Mesodermal cell (in vitro differentiated cells): ENCODE measurements around the gene UCP3.

Experiments used
- H3K27ac ChIP-seq: 2 replicates; pipeline ENCODE4 v1.7.0; 2013; ENCODE audit warnings: mild to moderate bottlenecking, low read depth, low read length, moderate library complexity; ENCODE audit not compliant: severe bottlenecking
- H3K36me3 ChIP-seq: 2 replicates; pipeline ENCODE4 v1.7.1; 2013; ENCODE audit warnings: mild to moderate bottlenecking, low read length, moderate library complexity; ENCODE audit not compliant: control insufficient read depth, insufficient read depth
- H3K4me1 ChIP-seq: one replicate; pipeline ENCODE4 v1.7.1; 2013; ENCODE audit warnings: mild to moderate bottlenecking, low read length; ENCODE audit not compliant: insufficient read depth, control insufficient read depth, poor library complexity, severe bottlenecking
- H3K4me3 ChIP-seq: 2 replicates; pipeline ENCODE4 v1.7.0; 2013; ENCODE audit warnings: low read length, control low read depth, mild to moderate bottlenecking; ENCODE audit not compliant: insufficient read depth, poor library complexity, severe bottlenecking; ENCODE audit errors: extremely low read depth
- H3K9me3 ChIP-seq: 2 replicates; pipeline ENCODE4 v1.7.1; 2013; ENCODE audit warnings: mild to moderate bottlenecking, low read length, moderate library complexity; ENCODE audit not compliant: control insufficient read depth
- WGBS, 2 experiments: methylation state at CpG; one replicate each; pipeline ENCODE4 v1.1.5; 2013; ENCODE audit warnings: missing lambda C conversion rate in 2 of 2; ENCODE audit not compliant: insufficient coverage in 2 of 2; 5-methylcytosine and 5-hydroxymethylcytosine counted together

Gene UCP3

DNA sequence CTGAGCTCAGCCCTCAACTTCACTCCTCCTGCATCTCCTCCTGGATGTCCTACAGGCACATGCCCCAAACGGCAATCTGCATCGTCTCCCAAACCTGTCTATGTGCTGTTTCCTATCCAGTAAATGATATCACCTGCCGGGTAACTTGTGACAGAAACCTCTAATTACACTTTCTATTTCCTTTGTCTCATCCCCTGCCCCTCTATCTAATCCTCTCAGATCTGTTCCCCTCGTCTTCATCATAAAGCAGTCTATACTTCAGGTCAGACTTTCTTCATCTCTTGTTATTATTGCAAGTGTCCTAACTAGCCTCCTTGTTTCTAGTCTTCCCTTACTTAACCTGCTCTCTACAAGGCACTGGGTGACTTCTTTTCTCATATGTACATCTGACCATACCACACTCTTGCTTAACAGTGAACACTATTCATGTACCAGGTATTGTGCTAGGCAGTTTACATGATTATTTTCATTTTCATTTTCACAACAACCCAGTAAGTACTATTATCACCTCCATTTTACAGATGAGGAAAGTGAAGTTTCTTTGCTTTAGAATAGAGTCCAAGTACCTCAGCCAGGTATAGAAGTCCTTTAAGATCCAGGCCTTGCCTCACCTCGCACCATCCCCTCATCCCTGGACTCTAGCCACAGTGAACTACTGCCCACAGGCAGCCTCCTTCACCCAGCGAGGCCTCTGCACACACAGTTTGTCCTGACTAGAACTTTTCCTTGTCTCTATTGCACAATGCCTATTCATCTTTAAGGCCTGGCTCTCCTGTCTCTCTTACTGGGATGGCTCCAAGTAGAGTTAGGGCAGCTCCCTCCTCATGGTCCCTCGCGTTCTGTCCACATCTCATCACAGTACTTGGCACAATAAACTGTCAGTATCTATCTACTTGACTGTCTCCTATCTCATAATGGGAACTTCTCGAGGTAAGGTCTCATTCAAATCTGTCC is 22.1 kb upstream of the UCP3 start:
- H3K4me3 ChIP-seq: no peak overlapping the region
- H3K9me3 ChIP-seq: no peaks in the 10 kb centered on the region
- 94 to 95% methylated on average over 7 to 9 of the region's 9 CpGs for WGBS, 2 experiments
- H3K36me3 ChIP-seq: peaks cover 39% of the 10 kb centered on the region
- no peak overlapping the region for H3K27ac ChIP-seq
- no peaks in the 10 kb centered on the region for H3K4me1 ChIP-seq

DNA sequence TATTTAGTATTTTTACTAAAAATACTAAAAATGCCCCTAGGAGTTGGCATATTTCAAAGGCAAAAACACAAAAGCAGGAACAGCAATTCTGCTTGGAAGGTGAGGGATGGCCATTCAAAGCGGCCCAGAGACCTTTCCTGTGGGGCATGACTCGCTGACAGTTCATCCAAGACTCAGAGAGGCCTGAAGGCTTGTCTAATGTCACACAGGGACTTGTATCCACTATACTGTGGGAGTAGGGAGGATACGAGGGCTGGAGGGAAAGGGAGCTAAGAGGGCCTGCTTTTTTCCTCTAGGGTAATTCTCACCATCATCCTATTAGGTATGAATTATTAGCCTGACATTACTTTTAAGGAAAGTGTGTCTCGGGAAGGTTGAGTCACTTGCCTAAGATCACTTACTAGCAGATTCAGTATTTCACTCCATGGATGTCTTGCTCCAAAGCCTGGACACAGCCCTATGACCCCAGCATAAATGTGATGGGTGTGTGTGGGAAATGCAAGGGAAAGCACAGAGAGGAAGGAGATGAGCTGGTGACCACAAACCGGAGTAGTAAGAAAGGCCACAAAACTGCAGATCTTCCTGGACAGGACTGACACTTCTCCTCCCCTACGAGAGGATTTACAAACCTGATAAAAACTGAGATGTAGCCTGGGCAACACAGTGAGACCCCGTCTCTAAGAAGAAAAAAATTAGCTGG is 16.7 kb upstream of the UCP3 start:
- H3K4me3 ChIP-seq: no peak overlapping the region
- WGBS, 2 experiments: 89 to 95% methylated on average over 3 to 5 of the region's 7 CpGs
- H3K27ac ChIP-seq: no peak overlapping the region
- no peaks in the 10 kb centered on the region for H3K4me1 ChIP-seq
- no peaks in the 10 kb centered on the region for H3K36me3 ChIP-seq
- H3K9me3 ChIP-seq: no peaks in the 10 kb centered on the region

DNA sequence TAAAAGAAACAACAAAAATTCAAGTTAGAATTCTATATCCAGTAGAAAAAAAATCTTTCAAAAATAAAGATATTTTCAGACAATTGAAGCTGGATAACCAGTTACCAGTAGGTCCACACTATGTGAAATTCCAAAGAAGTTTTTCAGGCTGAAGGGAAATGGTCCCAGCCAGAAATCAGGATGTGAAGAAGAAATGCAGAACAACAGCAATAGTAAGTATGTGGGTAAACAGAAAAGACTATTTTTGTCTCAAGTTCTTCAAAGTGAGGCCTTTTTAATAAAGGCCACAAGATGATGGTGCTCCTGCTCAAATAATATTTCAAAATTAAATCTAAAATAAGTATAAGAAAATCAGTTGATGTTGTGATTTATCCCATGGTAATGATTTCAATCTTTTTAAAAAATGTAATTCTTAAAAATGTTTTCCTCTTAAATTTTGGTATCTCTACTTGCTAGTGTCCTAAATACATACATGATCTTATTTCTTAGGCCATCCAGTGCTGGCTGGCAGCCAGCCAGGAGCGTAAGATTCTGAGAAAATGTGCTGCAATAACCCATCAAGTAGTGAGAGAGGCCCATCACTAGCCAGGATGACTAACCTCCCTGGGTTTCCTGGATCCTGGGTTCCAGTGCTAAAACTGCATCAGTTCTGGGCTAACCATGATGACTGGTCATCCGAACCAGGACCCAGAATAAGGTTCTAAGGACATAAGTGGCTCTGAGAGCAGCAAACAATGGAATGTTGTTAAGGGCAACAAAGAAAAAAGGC is 15.6 kb upstream of the UCP3 start:
- H3K9me3 ChIP-seq: no peaks in the 10 kb centered on the region
- H3K27ac ChIP-seq: no peak overlapping the region
- H3K4me1 ChIP-seq: no peaks in the 10 kb centered on the region
- no peak overlapping the region for H3K4me3 ChIP-seq
- 94% methylated on average over 2 of the region's 2 CpGs for WGBS, 2 experiments
- H3K36me3 ChIP-seq: peaks cover 6% of the 10 kb centered on the region

DNA sequence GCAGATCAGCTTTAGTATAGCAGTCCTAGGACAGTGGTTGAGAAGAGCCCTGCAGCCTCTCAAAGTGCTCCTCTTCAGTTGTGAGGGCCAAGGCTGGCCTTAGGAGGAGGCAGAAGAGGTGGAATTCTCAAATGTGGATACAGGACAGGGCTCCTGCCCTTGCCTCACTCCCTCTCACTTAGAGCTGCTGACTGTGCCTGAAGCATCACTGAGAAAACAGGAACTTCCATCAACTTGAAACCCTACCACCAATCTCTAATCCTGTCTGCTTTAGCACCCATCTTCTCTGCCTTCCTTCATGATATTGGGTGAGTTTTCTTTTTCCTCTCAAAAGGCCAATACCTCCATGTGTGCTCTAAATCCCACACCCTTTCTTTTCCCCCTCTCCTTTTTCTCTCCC is 14.4 kb upstream of the UCP3 start:
- H3K9me3 ChIP-seq: no peaks in the 10 kb centered on the region

DNA sequence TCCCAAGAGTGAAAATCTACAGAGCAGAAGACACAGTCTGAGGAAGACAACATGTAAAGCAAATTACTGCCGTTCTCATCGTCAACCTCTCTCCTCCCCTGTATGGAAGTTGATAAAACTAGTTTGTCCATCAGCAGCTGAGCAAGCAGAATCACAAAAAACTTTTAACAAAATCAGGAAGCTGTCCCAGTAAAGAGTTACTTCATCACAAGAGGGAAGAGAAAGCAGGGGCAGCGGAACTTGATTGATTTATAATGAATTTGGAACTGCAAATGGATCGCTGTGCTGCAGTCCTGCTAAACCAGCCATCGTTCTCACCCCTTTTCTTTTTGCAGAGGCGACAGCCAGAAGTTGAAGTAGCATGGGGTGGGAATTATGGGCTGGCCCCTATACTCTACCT is 13.7 kb upstream of the UCP3 start:
- no peak overlapping the region for H3K4me3 ChIP-seq
- no peaks in the 10 kb centered on the region for H3K9me3 ChIP-seq
- no peaks in the 10 kb centered on the region for H3K4me1 ChIP-seq
- 93 to 100% methylated on average over 2 of the region's 6 CpGs for WGBS, 2 experiments
- H3K36me3 ChIP-seq: peaks cover 8% of the 10 kb centered on the region
- H3K27ac ChIP-seq: no peak overlapping the region

More for the DNA sequence above, 14.4 kb upstream of the UCP3 start:
- Histone ChIP-seq H3K4me1 (no peaks in the 10 kb centered on the region), H3K36me3 (peaks cover 6% of the 10 kb centered on the region), H3K27ac (no peak overlapping the region), H3K4me3 (no peak overlapping the region)

GRCh38 chr11:74021998-74022397 is 13.1 kb upstream of the UCP3 start:
- 93 to 94% methylated on average over 5 to 6 of the region's 6 CpGs for WGBS, 2 experiments
- Histone ChIP-seq H3K36me3 (peaks cover 14% of the 10 kb centered on the region), H3K4me1 (no peaks in the 10 kb centered on the region), H3K9me3 (no peaks in the 10 kb centered on the region), H3K4me3 (no peak overlapping the region), H3K27ac (no peak overlapping the region)

DNA sequence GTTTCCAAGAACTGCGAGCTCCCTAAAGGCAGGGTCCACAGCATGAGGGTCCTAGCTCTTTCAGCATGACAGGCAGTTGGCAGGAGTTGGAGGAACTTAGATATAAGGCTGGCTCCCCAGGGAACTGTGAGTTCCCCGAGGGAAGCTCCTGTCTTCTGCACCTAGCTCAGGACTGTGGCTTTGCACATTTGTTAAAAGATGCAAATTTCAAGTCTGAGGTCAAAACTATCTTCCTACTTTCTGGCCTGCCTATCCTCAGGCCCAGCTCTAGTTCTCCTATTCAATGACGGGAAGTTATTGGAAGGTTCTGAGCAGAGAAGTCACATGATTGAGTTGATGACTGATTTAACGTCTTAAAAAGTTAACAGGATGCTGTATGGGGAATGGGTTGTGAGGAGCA is 11.7 kb upstream of the UCP3 start:
- Histone ChIP-seq H3K36me3 (peaks cover 26% of the 10 kb centered on the region), H3K4me1 (no peaks in the 10 kb centered on the region), H3K27ac (no peak overlapping the region), H3K4me3 (no peak overlapping the region), H3K9me3 (no peaks in the 10 kb centered on the region)
- WGBS, 2 experiments: 73 to 96% methylated on average over 3 of the region's 4 CpGs

- Histone ChIP-seq H3K27ac (peak overlapping the region; percentile 31), H3K4me1 (no peaks in the 10 kb centered on the region), H3K36me3 (peaks cover 27% of the 10 kb centered on the region), H3K9me3 (no peaks in the 10 kb centered on the region), H3K4me3 (no peak overlapping the region)
- 91 to 97% methylated on average over 3 to 4 of the region's 4 CpGs for WGBS, 2 experiments
Observed at GRCh38 chr11:74019860-74020259, 11.0 kb upstream of the UCP3 start.

DNA sequence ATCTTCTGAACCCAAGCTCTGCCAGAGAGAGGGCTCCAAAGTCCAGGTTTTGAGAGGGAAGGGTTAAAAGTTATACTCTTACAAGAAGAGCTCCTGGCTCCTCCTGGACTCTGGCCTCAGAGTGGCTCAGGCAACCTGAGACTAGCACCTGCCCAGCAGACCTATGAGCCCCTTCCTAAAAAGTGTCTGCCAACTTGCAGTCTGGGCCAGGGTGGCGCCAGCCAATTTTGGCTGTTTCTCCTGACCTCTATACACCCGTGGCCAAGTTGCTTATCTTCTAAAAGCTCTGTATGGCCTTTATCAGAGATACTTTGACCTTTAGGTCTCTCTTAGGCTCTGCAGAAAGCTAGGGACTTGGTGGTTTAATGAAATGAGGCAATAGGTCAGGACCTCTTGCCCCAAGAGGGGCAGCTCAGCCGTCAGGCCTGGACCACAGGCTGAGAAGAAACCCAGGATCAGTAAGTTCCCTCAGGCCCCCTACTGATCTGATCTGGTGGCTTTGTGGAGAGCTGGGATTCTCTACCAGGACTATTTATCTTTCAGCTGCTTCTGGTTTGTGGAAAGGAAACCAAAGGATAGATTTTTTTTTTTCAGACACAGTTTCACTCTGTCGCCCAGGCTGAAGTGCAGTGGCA is 10.3 kb upstream of the UCP3 start:
- H3K4me3 ChIP-seq: no peak overlapping the region
- H3K36me3 ChIP-seq: peaks cover 27% of the 10 kb centered on the region
- no peaks in the 10 kb centered on the region for H3K9me3 ChIP-seq
- H3K27ac ChIP-seq: peak overlapping the region; percentile 31
- no peaks in the 10 kb centered on the region for H3K4me1 ChIP-seq
- WGBS, 2 experiments: 93 to 100% methylated on average over 3 to 4 of the region's 4 CpGs

DNA sequence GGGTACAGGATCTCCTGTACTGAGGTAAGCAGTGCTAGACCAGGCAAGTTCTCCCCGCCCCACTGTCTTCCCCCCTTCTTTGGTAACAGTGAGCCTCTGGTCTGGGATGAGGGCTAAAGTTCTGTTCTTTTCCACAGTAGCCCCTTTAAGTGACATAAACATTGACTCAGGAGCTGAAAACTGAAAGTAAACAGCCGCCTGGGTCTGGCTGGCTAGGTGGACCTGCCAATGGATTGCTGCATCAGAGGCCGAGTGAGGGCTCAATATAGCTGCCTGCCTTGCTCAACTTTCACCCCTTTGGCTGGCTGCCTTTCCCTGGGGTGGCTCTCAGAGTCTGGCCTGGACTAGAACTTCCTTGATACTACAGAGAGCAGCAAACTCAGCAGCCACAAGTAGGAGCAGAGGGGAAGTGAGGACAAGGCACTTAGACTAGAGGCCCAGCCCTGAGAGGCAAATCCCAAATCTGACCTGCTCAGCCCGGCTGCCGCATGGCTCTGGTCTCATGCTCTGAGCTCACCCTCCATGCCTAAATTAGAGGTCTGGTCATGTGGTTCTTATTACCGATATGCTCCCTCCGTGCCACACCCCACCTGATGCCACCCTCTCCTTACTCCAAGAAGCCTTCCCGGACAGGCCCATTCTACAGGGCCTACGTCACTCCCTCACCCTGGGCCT is 9.6 kb upstream of the UCP3 start:
- H3K4me3 ChIP-seq: no peak overlapping the region
- H3K4me1 ChIP-seq: no peaks in the 10 kb centered on the region
- H3K36me3 ChIP-seq: peaks cover 28% of the 10 kb centered on the region
- WGBS, 2 experiments: 90 to 97% methylated on average over 6 to 7 of the region's 9 CpGs
- no peaks in the 10 kb centered on the region for H3K9me3 ChIP-seq
- H3K27ac ChIP-seq: peak overlapping the region; percentile 32
